Panc1 (cell line): ENCODE data around the gene NEAT1. TPM values are rescaled to one million over a fixed set of nuclear protein-coding genes. Genes with fewer than 3 reads are reported as not detected.
A peak's percentile ranks its signal among the peaks of the same experiment; 100 is the strongest.

Experiments used
- ATAC-seq: fragments of 200-7000 bp; cut with Tn5 transposase; 2 replicates; pipeline ENCODE4 v1.9.1; 2020; ENCODE audit warnings: mild to moderate bottlenecking, moderate library complexity
- BruUV-seq: library from RNA; stranded (reverse); fragments of 400-500 nt; replicated peaks from 2 replicates; lab custom pipeline; 2021; lab: Mats Ljungman, UMichigan
- CTCF ChIA-PET: fragments of 300-600 bp; sonication (Branson Sonifier 250); formaldehyde crosslinking; loops from one replicate; lab custom pipeline; 2022; ENCODE audit warnings: antibody characterized with exemption; lab: Charles Lee
- POLR2A ChIA-PET: fragments of 300-600 bp; sonication (Branson Sonifier 250); formaldehyde crosslinking; loops from one replicate; lab custom pipeline; 2022; ENCODE audit warnings: antibody characterized with exemption; lab: Charles Lee
- DNase-seq: peaks from one replicate; pipeline ENCODE4 v3.0.0-alpha.2; 2010; ENCODE audit warnings: low read depth, low spot score
- H3K27ac ChIP-seq: 2 replicates; pipeline ENCODE4 v1.5.1; 2011; ENCODE audit warnings: mild to moderate bottlenecking, low read length, inconsistent platforms
- H3K27me3 ChIP-seq: fragments of 200-500 bp; sonication (Bioruptor generic); 2 replicates; pipeline ENCODE4 v1.6.0; 2014; ENCODE audit warnings: low read length, inconsistent platforms; ENCODE audit not compliant: control insufficient read depth, insufficient read depth
- H3K36me3 ChIP-seq: fragments of 200-500 bp; sonication (Bioruptor generic); 2 replicates; pipeline ENCODE4 v1.5.1; 2014; ENCODE audit warnings: inconsistent platforms, mild to moderate bottlenecking, low read length, moderate library complexity; ENCODE audit not compliant: control insufficient read depth, insufficient read depth
- H3K4me1 ChIP-seq: 2 replicates; pipeline ENCODE4 v1.5.1; 2011; ENCODE audit warnings: inconsistent platforms, mild to moderate bottlenecking, low read length, moderate library complexity; ENCODE audit not compliant: control insufficient read depth, insufficient read depth
- H3K4me3 ChIP-seq, 2 experiments: 2 replicates each; pipeline ENCODE4 v1.5.1; 2011 to 2012; ENCODE audit warnings: low read depth in 2 of 2, low read length in 2 of 2, mild to moderate bottlenecking in 2 of 2, inconsistent platforms in 1 of 2, moderate library complexity in 1 of 2
- H3K9me3 ChIP-seq: fragments of 200-500 bp; sonication (Bioruptor generic); 2 replicates; pipeline ENCODE4 v1.5.1; 2014; ENCODE audit warnings: low read depth, mild to moderate bottlenecking, inconsistent platforms, low read length, moderate library complexity; ENCODE audit not compliant: control insufficient read depth, insufficient read depth
- POLR2AphosphoS5 ChIP-seq: IDR thresholded peaks from 2 replicates; pipeline ENCODE4 v1.6.1; 2012; ENCODE audit warnings: mild to moderate bottlenecking, low read depth, low read length, moderate library complexity
- REST ChIP-seq, 2 experiments: IDR thresholded peaks; 2 replicates each; pipeline ENCODE4 v1.6.1; 2011 to 2012; ENCODE audit warnings: low read depth in 2 of 2, control low read depth in 1 of 2, low read length in 1 of 2, mild to moderate bottlenecking in 1 of 2, moderate library complexity in 1 of 2; ENCODE audit not compliant: insufficient read depth in 1 of 2
- SIN3A ChIP-seq: IDR thresholded peaks from 2 replicates; pipeline ENCODE4 v1.6.1; 2012; ENCODE audit warnings: low read depth, mild to moderate bottlenecking, low read length, moderate library complexity, borderline replicate concordance; ENCODE audit not compliant: insufficient read depth
- TCF7L2 ChIP-seq: IDR thresholded peaks from 2 replicates; pipeline ENCODE4 v1.6.1; 2011; ENCODE audit warnings: mild to moderate bottlenecking, low read depth, low read length, inconsistent platforms
- in situ Hi-C: cut with HindIII; loops from 2 replicates; pipeline ENCODE4 v1.10.0; 2016; ENCODE audit warnings: low sequenced_read_pairs, low pct_unique_long_range_greater_than_20kb
- intact Hi-C: fragments of 100-400 bp; cut with micrococcal nuclease; formaldehyde crosslinking; loops from one replicate; pipeline ENCODE4 v1.10.0; 2022; ENCODE audit not compliant: unreplicated experiment
- total RNA-seq: library from RNA; stranded (reverse); gene quantifications from one replicate; pipeline ENCODE4 v1.2.1, GENCODE V29; 2021; ENCODE audit not compliant: unreplicated experiment
- TF ChIP-seq, protein P1 (sequence below): fragments of 450-650 bp; IDR thresholded peaks from 2 replicates; pipeline ENCODE4 v1.5.1; 2017; ENCODE audit warnings: mild to moderate bottlenecking

NEAT1 gene
- total RNA-seq, 1 experiment from 2014 or later: 731 TPM

- POLR2A ChIA-PET: no interaction called here
- no peak for DNase-seq
- CTCF ChIA-PET: no interaction called here
- H3K4me1 ChIP-seq: peaks cover 38% of the 10 kb centered on the region
- no peaks in the 10 kb centered on the region for H3K27me3 ChIP-seq
- H3K36me3 ChIP-seq: no peaks in the 10 kb centered on the region
- intact Hi-C loops (no loop called here), in situ Hi-C loops (no loop called here)
- no peak for TF ChIP-seq REST (IDR thresholded peaks at IDR 0.05; ENCODE audit: insufficient read depth in 1 of 2, low read depth in 2 of 2, low read length in 1 of 2)
- TF ChIP-seq, protein P1, sequence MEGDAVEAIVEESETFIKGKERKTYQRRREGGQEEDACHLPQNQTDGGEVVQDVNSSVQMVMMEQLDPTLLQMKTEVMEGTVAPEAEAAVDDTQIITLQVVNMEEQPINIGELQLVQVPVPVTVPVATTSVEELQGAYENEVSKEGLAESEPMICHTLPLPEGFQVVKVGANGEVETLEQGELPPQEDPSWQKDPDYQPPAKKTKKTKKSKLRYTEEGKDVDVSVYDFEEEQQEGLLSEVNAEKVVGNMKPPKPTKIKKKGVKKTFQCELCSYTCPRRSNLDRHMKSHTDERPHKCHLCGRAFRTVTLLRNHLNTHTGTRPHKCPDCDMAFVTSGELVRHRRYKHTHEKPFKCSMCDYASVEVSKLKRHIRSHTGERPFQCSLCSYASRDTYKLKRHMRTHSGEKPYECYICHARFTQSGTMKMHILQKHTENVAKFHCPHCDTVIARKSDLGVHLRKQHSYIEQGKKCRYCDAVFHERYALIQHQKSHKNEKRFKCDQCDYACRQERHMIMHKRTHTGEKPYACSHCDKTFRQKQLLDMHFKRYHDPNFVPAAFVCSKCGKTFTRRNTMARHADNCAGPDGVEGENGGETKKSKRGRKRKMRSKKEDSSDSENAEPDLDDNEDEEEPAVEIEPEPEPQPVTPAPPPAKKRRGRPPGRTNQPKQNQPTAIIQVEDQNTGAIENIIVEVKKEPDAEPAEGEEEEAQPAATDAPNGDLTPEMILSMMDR: no peak
- no peak for TF ChIP-seq SIN3A
- no peak for TF ChIP-seq POLR2AphosphoS5
- TF ChIP-seq TCF7L2: no peak
- H3K4me3 ChIP-seq: no peak overlapping the region
- TSS peak; percentile 7 for BruUV-seq
- H3K9me3 ChIP-seq: no peaks in the 10 kb centered on the region
- no peak overlapping the region for H3K27ac ChIP-seq
- no peak for ATAC-seq
Measured at GRCh38 chr11:65392186-65392829, 30.3 kb upstream of the NEAT1 start.

DNA sequence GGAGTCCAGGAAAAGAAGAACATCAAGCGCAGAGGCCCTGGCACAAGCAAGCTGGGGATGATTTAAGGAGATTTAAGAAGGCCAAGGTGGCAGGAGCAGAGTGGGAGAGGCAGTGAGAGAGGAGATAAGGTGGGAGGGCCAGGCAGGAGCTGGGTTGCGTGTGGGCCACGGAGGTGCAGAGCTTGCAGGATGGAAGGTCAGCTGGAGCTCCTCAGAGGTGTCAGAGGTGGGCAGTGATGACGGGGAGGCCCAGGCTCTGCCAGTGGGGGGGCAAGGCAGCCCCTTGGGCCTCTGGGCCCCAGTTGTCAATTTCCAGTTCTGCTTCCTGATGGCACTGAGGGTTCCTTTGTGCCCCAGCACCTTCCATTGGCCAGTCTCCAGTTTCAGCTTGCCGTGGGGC, 29.7 kb upstream of the NEAT1 start:
- Histone ChIP-seq H3K27me3 (no peaks in the 10 kb centered on the region), H3K27ac (no peak overlapping the region), H3K9me3 (no peaks in the 10 kb centered on the region), H3K4me3 (no peak overlapping the region), H3K4me1 (peaks cover 34% of the 10 kb centered on the region), H3K36me3 (no peaks in the 10 kb centered on the region)
- ATAC-seq: no peak
- TF ChIP-seq, protein P1: no peak
- TF ChIP-seq TCF7L2: no peak
- BruUV-seq: no TSS peak
- POLR2A ChIA-PET: no interaction called here
- DNase-seq: no peak
- in situ Hi-C loops (no loop called here), intact Hi-C loops (no loop called here)
- CTCF ChIA-PET: interaction anchor here (0.5 kb wide), 1 partner anchor 126 kb away, joined by 5 read pairs; no protein-coding TSS in a partner anchor
